GM19463 (cell line): ENCODE results near the gene LRMDA.

Source experiments
- ATAC-seq: cut with Tn5 transposase; IDR thresholded peaks from one replicate; pipeline ENCODE4 v1.9.1; 2021; ENCODE audit warnings: mild to moderate bottlenecking, moderate library complexity; ENCODE audit not compliant: unreplicated experiment

The LRMDA gene

GRCh38 chr10:75803121-75803520 is 371.7 kb downstream of the LRMDA start:
- no peak for ATAC-seq

GRCh38 chr10:75803816-75804552 is 372.6 kb downstream of the LRMDA start:
- ATAC-seq = no peak

- no peak for ATAC-seq
Measured at GRCh38 chr10:75806186-75806585, 374.8 kb downstream of the LRMDA start.

GRCh38 chr10:75807456-75807855 is 376.0 kb downstream of the LRMDA start:
- no peak for ATAC-seq

DNA sequence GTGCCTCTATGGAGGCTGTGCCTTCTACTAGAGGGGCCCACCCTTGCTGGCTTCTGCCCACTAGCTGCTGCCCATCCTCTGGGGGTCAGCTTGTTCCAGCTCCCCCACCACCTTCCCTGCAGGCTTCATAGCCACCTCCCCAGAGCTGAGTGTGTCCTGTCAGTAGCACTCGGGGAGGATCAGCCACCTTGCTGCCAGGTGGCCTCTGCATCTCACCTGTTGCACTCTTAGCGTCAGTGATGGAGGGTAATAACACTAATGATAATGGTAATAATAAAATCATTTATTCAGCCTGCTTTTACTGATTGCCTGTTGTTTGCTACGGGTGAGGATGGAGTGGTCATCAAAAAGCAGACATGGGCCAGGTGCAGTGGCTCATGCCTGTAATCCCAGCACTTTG is 377.6 kb downstream of the LRMDA start:
- ATAC-seq = no peak

- ATAC-seq = no peak
Measured at GRCh38 chr10:75814014-75814413, 382.6 kb downstream of the LRMDA start.

- no peak for ATAC-seq
Measured at GRCh38 chr10:75815066-75815465, 383.6 kb downstream of the LRMDA start.

- ATAC-seq = no peak
Measured at GRCh38 chr10:75817198-75817597, 385.8 kb downstream of the LRMDA start.

GRCh38 chr10:75818552-75818951 is 387.1 kb downstream of the LRMDA start:
- ATAC-seq = no peak

- ATAC-seq = no peak
Measured at GRCh38 chr10:75825235-75825634, 393.8 kb downstream of the LRMDA start.

GRCh38 chr10:75825661-75826060 is 394.2 kb downstream of the LRMDA start:
- ATAC-seq = no peak

- ATAC-seq = no peak
Measured at GRCh38 chr10:75826846-75827245, 395.4 kb downstream of the LRMDA start.

GRCh38 chr10:75827587-75828021 is 396.2 kb downstream of the LRMDA start:
- no peak for ATAC-seq

DNA sequence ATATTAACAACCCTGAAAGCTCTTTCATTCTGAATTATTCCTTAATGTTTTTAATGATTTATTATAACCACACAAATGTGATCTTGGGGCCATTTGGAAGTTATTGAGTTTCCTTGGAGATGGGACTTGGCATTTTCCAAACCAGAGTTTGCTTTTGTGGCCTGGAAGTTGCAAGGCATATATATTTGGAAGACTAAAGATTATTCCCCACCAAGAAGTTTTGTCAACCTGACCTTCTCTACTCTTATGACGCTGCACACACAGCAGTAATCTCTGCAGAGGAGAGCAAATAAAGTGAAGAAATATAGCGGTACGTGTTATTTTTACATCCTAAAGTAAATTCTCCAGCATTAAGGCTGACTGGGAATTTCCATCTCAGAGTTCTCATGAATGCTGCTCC is 397.0 kb downstream of the LRMDA start:
- ATAC-seq = no peak

DNA sequence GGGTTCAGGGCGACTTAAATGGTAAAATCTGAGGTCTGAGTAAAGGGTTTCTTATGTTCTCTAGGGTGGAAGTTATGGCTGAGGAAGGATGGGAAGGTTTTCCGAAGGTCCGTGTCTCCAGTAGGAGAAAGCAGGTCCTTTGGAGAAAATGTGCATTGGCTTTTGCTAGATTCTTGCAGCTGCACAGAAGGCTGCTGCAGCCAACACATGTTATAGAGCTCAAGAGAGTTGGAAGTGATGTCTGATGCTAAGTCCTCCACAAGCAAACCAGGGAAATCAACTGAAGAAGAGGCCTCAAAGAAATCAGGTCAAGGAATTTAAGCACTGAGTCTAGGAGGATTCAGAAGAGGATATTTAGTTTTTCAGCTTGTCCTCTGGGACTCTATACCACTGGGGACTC is 404.6 kb downstream of the LRMDA start:
- ATAC-seq = no peak

- ATAC-seq = no peak
Measured at GRCh38 chr10:75838486-75838885, 407.1 kb downstream of the LRMDA start.

- ATAC-seq = no peak
Measured at GRCh38 chr10:75839020-75839419, 407.6 kb downstream of the LRMDA start.

- no peak for ATAC-seq
Measured at GRCh38 chr10:75841266-75841665, 409.8 kb downstream of the LRMDA start.

- ATAC-seq = no peak
Measured at GRCh38 chr10:75845176-75845947, 413.9 kb downstream of the LRMDA start.

GRCh38 chr10:75847477-75847876 is 416.1 kb downstream of the LRMDA start:
- no peak for ATAC-seq

DNA sequence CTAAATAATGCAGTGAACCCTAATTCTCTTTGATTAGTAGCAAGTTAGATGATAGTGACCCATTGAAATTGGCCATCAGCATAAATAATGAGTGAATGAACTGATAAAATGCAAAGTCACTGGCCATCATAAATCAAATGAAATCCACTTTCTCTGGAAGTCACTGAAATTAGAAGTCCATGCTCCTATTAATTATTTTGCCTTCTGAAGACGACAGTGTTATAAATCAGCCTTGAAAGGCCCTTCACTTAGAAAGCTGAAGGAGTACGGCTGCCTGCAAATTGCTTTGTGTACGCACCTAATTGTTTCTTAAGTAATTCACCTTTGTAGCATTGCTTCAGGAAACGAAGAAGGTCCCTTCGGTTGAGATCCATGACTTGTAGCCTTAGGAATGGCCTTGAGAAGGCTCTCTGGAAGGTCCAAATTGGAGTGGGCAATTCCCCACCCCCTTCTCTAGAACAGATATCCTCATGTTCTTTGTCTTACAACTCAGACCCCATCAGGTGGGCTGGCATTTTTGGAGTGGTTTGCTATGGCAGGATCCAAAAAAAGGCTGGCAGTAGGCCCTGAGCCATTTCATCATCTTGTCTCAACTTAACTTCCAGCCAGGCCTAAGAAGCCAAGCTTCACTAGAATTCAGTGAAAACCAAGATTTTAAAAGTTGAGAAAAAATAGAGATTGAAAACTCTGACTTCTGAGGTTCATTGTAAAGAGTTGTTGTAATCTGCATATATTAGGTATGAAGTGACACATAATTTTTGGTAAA is 420.3 kb downstream of the LRMDA start:
- ATAC-seq = no peak
